OCI-LY1 (cell line): ENCODE results near the gene CATSPERZ.

Experiments
- H2AFZ ChIP-seq: fragments of 200-600 bp; sonication (generic), shearing (Covaris generic); 2 replicates; pipeline ENCODE4 v1.6.0; 2014; ENCODE audit warnings: antibody characterized with exemption, mild to moderate bottlenecking, low read length
- H3F3A ChIP-seq: fragments of 200-600 bp; sonication (generic), shearing (Covaris generic); 2 replicates; pipeline ENCODE4 v1.6.0; 2014; ENCODE audit warnings: mild to moderate bottlenecking, antibody characterized with exemption, low read length, moderate library complexity; ENCODE audit not compliant: insufficient read depth
- H3K27ac ChIP-seq: fragments of 200-600 bp; sonication (generic); 2 replicates; pipeline ENCODE4 v1.5.1; 2014; ENCODE audit warnings: low read length, mixed run types, mild to moderate bottlenecking, low read depth; ENCODE audit not compliant: poor library complexity, severe bottlenecking
- H3K27me3 ChIP-seq: fragments of 200-600 bp; sonication (generic); 2 replicates; pipeline ENCODE4 v1.6.0; 2014; ENCODE audit warnings: antibody characterized with exemption, mild to moderate bottlenecking, low read length, moderate library complexity; ENCODE audit not compliant: insufficient read depth
- H3K36me3 ChIP-seq: fragments of 200-600 bp; sonication (generic); 2 replicates; pipeline ENCODE4 v1.6.1; 2014; ENCODE audit warnings: mild to moderate bottlenecking, antibody characterized with exemption, low read length, moderate library complexity, mixed read lengths; ENCODE audit not compliant: insufficient read depth
- H3K4me1 ChIP-seq: fragments of 200-600 bp; sonication (generic); 2 replicates; pipeline ENCODE4 v1.5.1; 2014; ENCODE audit warnings: mild to moderate bottlenecking, low read length, moderate library complexity; ENCODE audit not compliant: insufficient read depth, severe bottlenecking
- H3K4me2 ChIP-seq: fragments of 200-600 bp; sonication (generic), shearing (Covaris generic); 2 replicates; pipeline ENCODE4 v1.6.1; 2014; ENCODE audit warnings: low read length
- H3K4me3 ChIP-seq: fragments of 200-600 bp; sonication (generic); 2 replicates; pipeline ENCODE4 v1.5.1; 2014; ENCODE audit warnings: low read length, low read depth, mild to moderate bottlenecking, mixed read lengths; ENCODE audit not compliant: poor library complexity, severe bottlenecking
- H3K79me2 ChIP-seq: fragments of 200-600 bp; shearing (Covaris generic); 2 replicates; pipeline ENCODE4 v1.6.1; 2016; ENCODE audit warnings: mixed run types, low read length, mixed read lengths; ENCODE audit not compliant: insufficient read depth
- H3K9ac ChIP-seq: fragments of 200-600 bp; sonication (generic), shearing (Covaris generic); 2 replicates; pipeline ENCODE4 v1.6.1; 2014; ENCODE audit warnings: mild to moderate bottlenecking, low read length, mixed read lengths
- H3K9me2 ChIP-seq: fragments of 200-600 bp; sonication (generic), shearing (Covaris generic); 2 replicates; pipeline ENCODE4 v1.6.1; 2014; ENCODE audit warnings: low read depth, mild to moderate bottlenecking, low read length, mixed read lengths
- H3K9me3 ChIP-seq: fragments of 200-600 bp; shearing (Covaris generic); 2 replicates; pipeline ENCODE4 v1.6.1; 2014; ENCODE audit warnings: low read length, mixed read lengths
- H4K20me1 ChIP-seq: fragments of 200-600 bp; sonication (generic), shearing (Covaris generic); 2 replicates; pipeline ENCODE4 v1.6.0; 2016; ENCODE audit warnings: mild to moderate bottlenecking, low read length; ENCODE audit not compliant: insufficient read depth
- CTCF ChIP-seq: fragments of 200-600 bp; sonication (generic), shearing (Covaris generic); IDR thresholded peaks from 2 replicates; pipeline ENCODE4 v1.5.1; 2017; ENCODE audit warnings: mild to moderate bottlenecking, antibody characterized with exemption, low read length, moderate library complexity, mixed read lengths
- EZH2 ChIP-seq: fragments of 200-600 bp; sonication (generic), shearing (Covaris generic); IDR thresholded peaks from 2 replicates; pipeline ENCODE4 v1.8.0; 2017; ENCODE audit warnings: borderline replicate concordance, mixed run types, mild to moderate bottlenecking, antibody characterized with exemption, low read length, moderate library complexity, mixed read lengths

Gene CATSPERZ

GRCh38 chr11:64296236-64296635 is 3.9 kb upstream of the CATSPERZ start:
- H4K20me1 ChIP-seq: no peaks in the 10 kb centered on the region
- no peak overlapping the region for H3K27ac ChIP-seq
- H3K9me2 ChIP-seq: no peaks in the 10 kb centered on the region
- no peaks in the 10 kb centered on the region for H3K9me3 ChIP-seq
- H3K4me2 ChIP-seq: no peak overlapping the region
- no peak overlapping the region for H3K4me3 ChIP-seq
- H3K4me1 ChIP-seq: peaks cover 7% of the 10 kb centered on the region
- peaks cover under 1% of the 10 kb centered on the region; the same call in 1 of the 2 replicates for H3K27me3 ChIP-seq
- no peak overlapping the region for H2AFZ ChIP-seq
- H3K79me2 ChIP-seq: no peaks in the 10 kb centered on the region
- H3K36me3 ChIP-seq: no peaks in the 10 kb centered on the region
- TF ChIP-seq CTCF (no peak), EZH2 (no peak)
- no peaks in the 10 kb centered on the region for H3F3A ChIP-seq
- no peak overlapping the region for H3K9ac ChIP-seq

- no peaks in the 10 kb centered on the region; the same call in 1 of the 2 replicates for H3K27me3 ChIP-seq
- no peak overlapping the region for H2AFZ ChIP-seq
Measured at GRCh38 chr11:64296830-64297698, 3.1 kb upstream of the CATSPERZ start.

GRCh38 chr11:64297699-64298358 is 2.3 kb upstream of the CATSPERZ start:
- H4K20me1 ChIP-seq: no peaks in the 10 kb centered on the region
- TF ChIP-seq EZH2 (no peak), CTCF (no peak)
- H3K4me1 ChIP-seq: peaks cover 7% of the 10 kb centered on the region
- H3K79me2 ChIP-seq: no peaks in the 10 kb centered on the region
- no peak overlapping the region for H3K4me2 ChIP-seq
- no peak overlapping the region for H3K9ac ChIP-seq
- H3K4me3 ChIP-seq: no peak overlapping the region
- no peaks in the 10 kb centered on the region; the same call in 1 of the 2 replicates for H3K27me3 ChIP-seq
- H2AFZ ChIP-seq: no peak overlapping the region
- H3K27ac ChIP-seq: no peak overlapping the region
- H3K36me3 ChIP-seq: no peaks in the 10 kb centered on the region
- no peaks in the 10 kb centered on the region for H3K9me2 ChIP-seq
- no peaks in the 10 kb centered on the region for H3F3A ChIP-seq
- H3K9me3 ChIP-seq: no peaks in the 10 kb centered on the region

More at GRCh38 chr11:64296830-64297698, 3.1 kb upstream of the CATSPERZ start:
- H3K9me3 ChIP-seq: no peaks in the 10 kb centered on the region
- no peak overlapping the region for H3K9ac ChIP-seq
- H3K4me2 ChIP-seq: no peak overlapping the region
- H3F3A ChIP-seq: no peaks in the 10 kb centered on the region
- no peaks in the 10 kb centered on the region for H3K36me3 ChIP-seq
- no peak overlapping the region for H3K27ac ChIP-seq
- TF ChIP-seq CTCF (no peak), EZH2 (no peak)
- no peak overlapping the region for H3K4me3 ChIP-seq
- no peaks in the 10 kb centered on the region for H3K79me2 ChIP-seq
- H4K20me1 ChIP-seq: no peaks in the 10 kb centered on the region
- peaks cover 7% of the 10 kb centered on the region for H3K4me1 ChIP-seq
- H3K9me2 ChIP-seq: no peaks in the 10 kb centered on the region
